HCT116 (cell line): ENCODE results near the gene ZNF274. TPM values are rescaled to one million over a fixed set of nuclear protein-coding genes. Genes with fewer than 3 reads are reported as not detected.

Experiments
- ATAC-seq: fragments of 200-7000 bp; cut with Tn5 transposase; 2 replicates; pipeline ENCODE4 v1.9.1; 2020; ENCODE audit warnings: mild to moderate bottlenecking, moderate library complexity
- BruUV-seq: library from RNA; stranded (reverse); fragments of 400-500 nt; replicated peaks from 2 replicates; lab custom pipeline; 2021; lab: Mats Ljungman, UMichigan
- CTCF ChIA-PET: fragments of 300-600 bp; sonication (Branson Sonifier 250); formaldehyde crosslinking; loops from one replicate; lab custom pipeline; 2021; ENCODE audit warnings: antibody characterized with exemption; lab: Charles Lee
- POLR2A ChIA-PET: fragments of 300-600, 350-600 bp; sonication (Branson Sonifier 250); formaldehyde crosslinking; loops from one replicate; lab custom pipeline; 2021; ENCODE audit warnings: antibody characterized with exemption; lab: Charles Lee
- RAD21 ChIA-PET, 2 experiments: fragments of 300-600 bp; sonication (Branson Sonifier 250); formaldehyde crosslinking; loops; one replicate each; lab custom pipeline; 2023; ENCODE audit warnings: low total read pairs in 2 of 2; ENCODE audit not compliant: uncharacterized antibody in 2 of 2, unreplicated experiment in 2 of 2, low non-redundant PET in 1 of 2; lab: Charles Lee
- DNase-seq: peaks from one replicate; pipeline ENCODE4 v3.0.0-alpha.2; 2010; ENCODE audit warnings: low read depth, low spot score
- H2AFZ ChIP-seq: fragments of 200-600 bp; shearing (Covaris generic), sonication (generic); 2 replicates; pipeline ENCODE4 v1.6.1; 2017; ENCODE audit warnings: low read depth, mixed run types, mixed read lengths, antibody characterized with exemption, low read length; ENCODE audit not compliant: poor library complexity, severe bottlenecking
- H3K27ac ChIP-seq: 2 replicates; pipeline ENCODE4 v1.5.1; 2012; ENCODE audit warnings: low read depth, low read length
- H3K27me3 ChIP-seq: fragments of 200-600 bp; sonication (generic); 2 replicates; pipeline ENCODE4 v1.6.1; 2016; ENCODE audit warnings: mixed run types, low read length, mixed read lengths; ENCODE audit not compliant: insufficient read depth
- H3K36me3 ChIP-seq, 2 experiments: fragments of 200-500 bp in 1 of 2; fragments of 200-600 bp in 1 of 2; sonication (Bioruptor generic) in 1 of 2; sonication (generic) in 1 of 2; 2 replicates each; pipeline versions ENCODE4 v1.5.1 to v1.6.1; 2014 to 2016; ENCODE audit warnings: low read length in 2 of 2, inconsistent platforms in 1 of 2, mixed read lengths in 1 of 2, mixed run types in 1 of 2; ENCODE audit not compliant: insufficient read depth in 2 of 2, control insufficient read depth in 1 of 2
- H3K4me1 ChIP-seq, 2 experiments: fragments of 200-600 bp in 1 of 2; sonication (generic) in 1 of 2; 2 replicates each; pipeline versions ENCODE4 v1.5.1 to v1.6.1; 2012 to 2017; ENCODE audit warnings: low read length in 2 of 2, inconsistent platforms in 1 of 2, mild to moderate bottlenecking in 1 of 2, mixed read lengths in 1 of 2, mixed run types in 1 of 2, moderate library complexity in 1 of 2; ENCODE audit not compliant: insufficient read depth in 2 of 2, control insufficient read depth in 1 of 2
- H3K4me2 ChIP-seq: fragments of 200-600 bp; sonication (generic); 2 replicates; pipeline ENCODE4 v1.6.1; 2017; ENCODE audit warnings: mixed run types, low read length, mixed read lengths
- H3K4me3 ChIP-seq, 2 experiments: fragments of 200-600 bp in 1 of 2; sonication (generic) in 1 of 2; replicated peaks in 1 of 2; 2 replicates each; pipeline ENCODE4 v1.5.1; 2011 to 2016; ENCODE audit warnings: low read length in 2 of 2, control low read depth in 1 of 2, low read depth in 1 of 2, mild to moderate bottlenecking in 1 of 2, mixed read lengths in 1 of 2, mixed run types in 1 of 2
- H3K79me2 ChIP-seq: fragments of 200-600 bp; sonication (generic); 2 replicates; pipeline ENCODE4 v1.6.1; 2017; ENCODE audit warnings: mild to moderate bottlenecking, mixed run types, low read length, moderate library complexity, mixed read lengths; ENCODE audit not compliant: insufficient read depth
- H3K9ac ChIP-seq: fragments of 200-600 bp; sonication (generic); 2 replicates; pipeline ENCODE4 v1.6.1; 2016; ENCODE audit warnings: low read length, mixed read lengths
- H3K9me2 ChIP-seq: fragments of 200-600 bp; sonication (generic), shearing (Covaris generic); 2 replicates; pipeline ENCODE4 v1.6.1; 2017; ENCODE audit warnings: mixed run types, mild to moderate bottlenecking, moderate library complexity; ENCODE audit not compliant: insufficient read depth
- H3K9me3 ChIP-seq, 2 experiments: fragments of 200-500 bp in 1 of 2; fragments of 200-600 bp in 1 of 2; sonication (Bioruptor generic) in 1 of 2; sonication (generic) in 1 of 2; 2 replicates each; pipeline ENCODE4 v1.6.1; 2014 to 2017; ENCODE audit warnings: low read length in 2 of 2, mixed read lengths in 2 of 2, inconsistent platforms in 1 of 2, low read depth in 1 of 2, mild to moderate bottlenecking in 1 of 2, mixed run types in 1 of 2, moderate library complexity in 1 of 2; ENCODE audit not compliant: control insufficient read depth in 1 of 2, insufficient read depth in 1 of 2
- H4K20me1 ChIP-seq: fragments of 200-600 bp; sonication (generic), shearing (Covaris generic); 2 replicates; pipeline ENCODE4 v1.6.1; 2017; ENCODE audit warnings: mixed run types, mild to moderate bottlenecking, moderate library complexity; ENCODE audit not compliant: insufficient read depth
- ATF3 ChIP-seq: IDR thresholded peaks from 2 replicates; pipeline ENCODE4 v1.6.1; 2012
- CBX3 ChIP-seq: IDR thresholded peaks from 2 replicates; pipeline ENCODE4 v1.6.1; 2012; ENCODE audit warnings: low read depth
- CEBPB ChIP-seq: IDR thresholded peaks from 2 replicates; pipeline ENCODE4 v1.6.1; 2012; ENCODE audit warnings: low read depth
- EGR1 ChIP-seq: IDR thresholded peaks from 2 replicates; pipeline ENCODE4 v1.6.1; 2012; ENCODE audit warnings: low read depth
- EZH2 ChIP-seq: fragments of 200-600 bp; sonication (generic); IDR thresholded peaks from 2 replicates; pipeline ENCODE4 v1.6.1; 2017; ENCODE audit warnings: antibody characterized with exemption, mixed run types
- EZH2phosphoT487 ChIP-seq: fragments of 200-600 bp; IDR thresholded peaks from 2 replicates; pipeline ENCODE4 v1.6.1; 2018; ENCODE audit warnings: antibody characterized with exemption, borderline replicate concordance
- JUND ChIP-seq: IDR thresholded peaks from 2 replicates; pipeline ENCODE4 v1.6.1; 2012
- POLR2AphosphoS5 ChIP-seq: IDR thresholded peaks from 2 replicates; pipeline ENCODE4 v1.6.1; 2011; ENCODE audit warnings: mild to moderate bottlenecking, low read depth, low read length, moderate library complexity
- SIN3A ChIP-seq: IDR thresholded peaks from 2 replicates; pipeline ENCODE4 v1.6.1; 2012; ENCODE audit warnings: low read depth
- SRF ChIP-seq: IDR thresholded peaks from 2 replicates; pipeline ENCODE4 v1.6.1; 2012; ENCODE audit warnings: low read depth
- YY1 ChIP-seq: IDR thresholded peaks from 2 replicates; pipeline ENCODE4 v1.6.1; 2011; ENCODE audit warnings: low read length, low read depth, moderate library complexity, mild to moderate bottlenecking; ENCODE audit not compliant: insufficient replicate concordance; ENCODE audit errors: extremely low read depth
- ZFX ChIP-seq: fragments of 450-650 bp; IDR thresholded peaks from 2 replicates; pipeline ENCODE4 v1.6.1; 2017
- ZNF274 ChIP-seq: fragments of 200-500 bp; sonication (Bioruptor generic); IDR thresholded peaks from 2 replicates; pipeline ENCODE4 v1.6.1; 2014; ENCODE audit warnings: mild to moderate bottlenecking, low read depth, low read length, inconsistent platforms
- intact Hi-C: fragments of 100-400 bp; cut with micrococcal nuclease; formaldehyde crosslinking; loops from 2 replicates; pipeline ENCODE4 v1.10.0; 2022
- total RNA-seq: library from RNA; stranded (reverse); gene quantifications from one replicate; pipeline ENCODE4 v1.2.1, GENCODE V29; 2021; ENCODE audit not compliant: unreplicated experiment
- TF ChIP-seq, protein P1 (sequence below): IDR thresholded peaks from 2 replicates; pipeline ENCODE4 v1.6.1; 2012; ENCODE audit warnings: low read depth

Gene ZNF274
- total RNA-seq, 1 experiment from 2014 or later, result 7.8 TPM

- DNase-seq (peak; percentile 29), ATAC-seq (peak; percentile 91)
- Histone ChIP-seq H3K4me3 (peak within 1 kb of the TSS; percentile 66 to 72), H3K9me3 (peaks cover 11 to 16% of the 10 kb centered on the region in 2 experiments; a peak in 2 of 4 replicates), H3K9ac (peak within 1 kb of the TSS; percentile 66), H3K4me1 (no peaks in the 10 kb centered on the region), H3K79me2 (no peaks in the 10 kb centered on the region), H3K27ac (peak within 1 kb of the TSS; percentile 69), H4K20me1 (no peaks in the 10 kb centered on the region), H3K4me2 (peak within 1 kb of the TSS; percentile 77), H3K27me3 (no peaks in the 10 kb centered on the region), H3K36me3 (no peaks in the 10 kb centered on the region), H3K9me2 (no peaks in the 10 kb centered on the region), H2AFZ (no peak within 1 kb of the TSS)
- TF ChIP-seq JUND (no peak), ZFX (no peak), POLR2AphosphoS5 (peak; percentile 59), ATF3 (no peak), EZH2phosphoT487 (no peak), CEBPB (no peak), EZH2 (no peak), YY1 (peak; percentile 81)
- RAD21 ChIA-PET, result no interaction called here
- intact Hi-C loops, result no loop called here
- CTCF ChIA-PET, result no interaction called here
- POLR2A ChIA-PET, result no interaction called here
- no TSS peak for BruUV-seq
Measured at GRCh38 chr19:58150328-58150921, 32.4 kb upstream of the ZNF274 start, which contains the start of gene ZNF329. TSS of gene ZNF329 (minus strand) at chr19:58150789. CDS start at chr19:58129503, 21,286 bp downstream.

- no peak overlapping the region for H3K4me2 ChIP-seq
- TF ChIP-seq EGR1 (no peak), SRF (no peak), EZH2 (no peak), CEBPB (no peak), SIN3A (no peak), YY1 (no peak), POLR2AphosphoS5 (no peak), ZNF274 (no peak), CBX3 (no peak), ZFX (no peak)
- TF ChIP-seq, protein P1, sequence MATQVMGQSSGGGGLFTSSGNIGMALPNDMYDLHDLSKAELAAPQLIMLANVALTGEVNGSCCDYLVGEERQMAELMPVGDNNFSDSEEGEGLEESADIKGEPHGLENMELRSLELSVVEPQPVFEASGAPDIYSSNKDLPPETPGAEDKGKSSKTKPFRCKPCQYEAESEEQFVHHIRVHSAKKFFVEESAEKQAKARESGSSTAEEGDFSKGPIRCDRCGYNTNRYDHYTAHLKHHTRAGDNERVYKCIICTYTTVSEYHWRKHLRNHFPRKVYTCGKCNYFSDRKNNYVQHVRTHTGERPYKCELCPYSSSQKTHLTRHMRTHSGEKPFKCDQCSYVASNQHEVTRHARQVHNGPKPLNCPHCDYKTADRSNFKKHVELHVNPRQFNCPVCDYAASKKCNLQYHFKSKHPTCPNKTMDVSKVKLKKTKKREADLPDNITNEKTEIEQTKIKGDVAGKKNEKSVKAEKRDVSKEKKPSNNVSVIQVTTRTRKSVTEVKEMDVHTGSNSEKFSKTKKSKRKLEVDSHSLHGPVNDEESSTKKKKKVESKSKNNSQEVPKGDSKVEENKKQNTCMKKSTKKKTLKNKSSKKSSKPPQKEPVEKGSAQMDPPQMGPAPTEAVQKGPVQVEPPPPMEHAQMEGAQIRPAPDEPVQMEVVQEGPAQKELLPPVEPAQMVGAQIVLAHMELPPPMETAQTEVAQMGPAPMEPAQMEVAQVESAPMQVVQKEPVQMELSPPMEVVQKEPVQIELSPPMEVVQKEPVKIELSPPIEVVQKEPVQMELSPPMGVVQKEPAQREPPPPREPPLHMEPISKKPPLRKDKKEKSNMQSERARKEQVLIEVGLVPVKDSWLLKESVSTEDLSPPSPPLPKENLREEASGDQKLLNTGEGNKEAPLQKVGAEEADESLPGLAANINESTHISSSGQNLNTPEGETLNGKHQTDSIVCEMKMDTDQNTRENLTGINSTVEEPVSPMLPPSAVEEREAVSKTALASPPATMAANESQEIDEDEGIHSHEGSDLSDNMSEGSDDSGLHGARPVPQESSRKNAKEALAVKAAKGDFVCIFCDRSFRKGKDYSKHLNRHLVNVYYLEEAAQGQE, result no peak
- intact Hi-C loops, result no loop called here
- peaks cover 6 to 18% of the 10 kb centered on the region in 2 experiments; a peak in 2 of 4 replicates for H3K9me3 ChIP-seq
- H3K4me1 ChIP-seq, result no peaks in the 10 kb centered on the region
- POLR2A ChIA-PET, result no interaction called here
- H3K4me3 ChIP-seq, result no peak overlapping the region
- H2AFZ ChIP-seq, result no peak overlapping the region
- CTCF ChIA-PET, result no interaction called here
- no peaks in the 10 kb centered on the region for H3K79me2 ChIP-seq
- H3K36me3 ChIP-seq, result no peaks in the 10 kb centered on the region
- RAD21 ChIA-PET, result no interaction called here
- ATAC-seq (no peak), DNase-seq (no peak)
- H3K9ac ChIP-seq, result no peak overlapping the region
- H3K9me2 ChIP-seq, result no peaks in the 10 kb centered on the region
- H3K27me3 ChIP-seq, result no peaks in the 10 kb centered on the region
- no peaks in the 10 kb centered on the region for H4K20me1 ChIP-seq
- no peak overlapping the region for H3K27ac ChIP-seq
- no TSS peak for BruUV-seq
Measured at GRCh38 chr19:58153386-58153785, 29.5 kb upstream of the ZNF274 start.
